ENCODE results near the gene MBOAT2.

MBOAT2 gene

DNA sequence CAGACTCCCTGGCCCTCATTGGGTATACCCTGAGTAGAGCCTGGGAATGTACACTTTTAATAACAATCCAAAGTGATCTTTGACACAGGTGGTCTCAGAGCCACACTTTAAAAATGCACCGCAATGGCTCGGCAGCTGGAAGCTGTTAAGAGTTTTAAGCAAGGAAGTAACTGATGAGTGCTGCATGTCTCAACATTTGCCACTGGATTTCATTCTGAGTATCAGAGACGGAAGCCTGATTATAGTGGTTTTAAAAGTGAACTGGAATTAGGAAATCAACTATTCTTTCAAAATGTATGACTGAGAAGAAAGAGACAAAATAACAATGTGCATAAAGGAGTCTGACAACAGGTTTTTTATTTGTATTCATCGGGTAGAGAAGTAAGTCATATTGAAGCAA, 7.5 kb downstream of the MBOAT2 start:
- no peaks in the 10 kb centered on the region for H3K27me3 ChIP-seq (ENCODE audit: low read length)
- no peaks in the 10 kb centered on the region for H3F3A ChIP-seq (ENCODE audit: insufficient read depth)
- H3K4me3 ChIP-seq (ENCODE audit: insufficient read depth, low read length, poor library complexity, severe bottlenecking) = no peak overlapping the region
- H2AFZ ChIP-seq (ENCODE audit: low read depth, low read length, severe bottlenecking) = no peak overlapping the region
- no peaks in the 10 kb centered on the region for H3K9me2 ChIP-seq (replicated peaks; ENCODE audit: insufficient read depth, low read length)
- TF ChIP-seq, protein P1, sequence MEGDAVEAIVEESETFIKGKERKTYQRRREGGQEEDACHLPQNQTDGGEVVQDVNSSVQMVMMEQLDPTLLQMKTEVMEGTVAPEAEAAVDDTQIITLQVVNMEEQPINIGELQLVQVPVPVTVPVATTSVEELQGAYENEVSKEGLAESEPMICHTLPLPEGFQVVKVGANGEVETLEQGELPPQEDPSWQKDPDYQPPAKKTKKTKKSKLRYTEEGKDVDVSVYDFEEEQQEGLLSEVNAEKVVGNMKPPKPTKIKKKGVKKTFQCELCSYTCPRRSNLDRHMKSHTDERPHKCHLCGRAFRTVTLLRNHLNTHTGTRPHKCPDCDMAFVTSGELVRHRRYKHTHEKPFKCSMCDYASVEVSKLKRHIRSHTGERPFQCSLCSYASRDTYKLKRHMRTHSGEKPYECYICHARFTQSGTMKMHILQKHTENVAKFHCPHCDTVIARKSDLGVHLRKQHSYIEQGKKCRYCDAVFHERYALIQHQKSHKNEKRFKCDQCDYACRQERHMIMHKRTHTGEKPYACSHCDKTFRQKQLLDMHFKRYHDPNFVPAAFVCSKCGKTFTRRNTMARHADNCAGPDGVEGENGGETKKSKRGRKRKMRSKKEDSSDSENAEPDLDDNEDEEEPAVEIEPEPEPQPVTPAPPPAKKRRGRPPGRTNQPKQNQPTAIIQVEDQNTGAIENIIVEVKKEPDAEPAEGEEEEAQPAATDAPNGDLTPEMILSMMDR (IDR thresholded peaks at IDR 0.05; ENCODE audit: insufficient read depth, low read length, poor library complexity, severe bottlenecking) = no peak
- TF ChIP-seq EZH2phosphoT487 (conservative IDR thresholded peaks at IDR 0.05; ENCODE audit: low read length) = no peak
- no peak overlapping the region for H3K27ac ChIP-seq (ENCODE audit: low read depth, low read length)
- H3K4me2 ChIP-seq (ENCODE audit: low read depth, low read length, poor library complexity, severe bottlenecking) = no peak overlapping the region
- no peaks in the 10 kb centered on the region for H4K20me1 ChIP-seq (ENCODE audit: low read depth, low read length)
- H3K9me3 ChIP-seq (ENCODE audit: insufficient read depth, low read length) = no peaks in the 10 kb centered on the region
- no peaks in the 10 kb centered on the region for H3K79me2 ChIP-seq (ENCODE audit: insufficient read depth, low read length)
- H3K36me3 ChIP-seq (ENCODE audit: low read length) = no peaks in the 10 kb centered on the region
- no peak overlapping the region for H3K9ac ChIP-seq (ENCODE audit: low read length)

GRCh38 chr2:8994386-8994785, 9.1 kb downstream of the MBOAT2 start:
- H4K20me1 ChIP-seq (ENCODE audit: low read depth, low read length) = no peaks in the 10 kb centered on the region
- no peaks in the 10 kb centered on the region for H3K9me2 ChIP-seq (replicated peaks; ENCODE audit: insufficient read depth, low read length)
- no peak overlapping the region for H3K4me2 ChIP-seq (ENCODE audit: low read depth, low read length, poor library complexity, severe bottlenecking)
- H3F3A ChIP-seq (ENCODE audit: insufficient read depth) = no peaks in the 10 kb centered on the region
- no peak for TF ChIP-seq EZH2phosphoT487 (conservative IDR thresholded peaks at IDR 0.05; ENCODE audit: low read length)
- TF ChIP-seq, protein P1 (IDR thresholded peaks at IDR 0.05; ENCODE audit: insufficient read depth, low read length, poor library complexity, severe bottlenecking) = no peak
- no peaks in the 10 kb centered on the region for H3K79me2 ChIP-seq (ENCODE audit: insufficient read depth, low read length)
- H3K9ac ChIP-seq (ENCODE audit: low read length) = no peak overlapping the region
- no peaks in the 10 kb centered on the region for H3K27me3 ChIP-seq (ENCODE audit: low read length)
- no peak overlapping the region for H3K4me3 ChIP-seq (ENCODE audit: insufficient read depth, low read length, poor library complexity, severe bottlenecking)
- H3K36me3 ChIP-seq (ENCODE audit: low read length) = no peaks in the 10 kb centered on the region
- H3K9me3 ChIP-seq (ENCODE audit: insufficient read depth, low read length) = no peaks in the 10 kb centered on the region
- H2AFZ ChIP-seq (ENCODE audit: low read depth, low read length, severe bottlenecking) = no peak overlapping the region
- H3K27ac ChIP-seq (ENCODE audit: low read depth, low read length) = no peak overlapping the region

GRCh38 chr2:8993902-8994278, 9.6 kb downstream of the MBOAT2 start:
- Histone ChIP-seq H3K9me3 (ENCODE audit: insufficient read depth, low read length) (no peaks in the 10 kb centered on the region), H3K27ac (ENCODE audit: low read depth, low read length) (no peak overlapping the region), H3K27me3 (ENCODE audit: low read length) (no peaks in the 10 kb centered on the region), H2AFZ (ENCODE audit: low read depth, low read length, severe bottlenecking) (no peak overlapping the region), H3K4me3 (ENCODE audit: insufficient read depth, low read length, poor library complexity, severe bottlenecking) (no peak overlapping the region), H3K36me3 (ENCODE audit: low read length) (no peaks in the 10 kb centered on the region), H3F3A (ENCODE audit: insufficient read depth) (no peaks in the 10 kb centered on the region), H4K20me1 (ENCODE audit: low read depth, low read length) (no peaks in the 10 kb centered on the region), H3K79me2 (ENCODE audit: insufficient read depth, low read length) (no peaks in the 10 kb centered on the region), H3K4me2 (ENCODE audit: low read depth, low read length, poor library complexity, severe bottlenecking) (no peak overlapping the region), H3K9ac (ENCODE audit: low read length) (no peak overlapping the region), H3K9me2 (replicated peaks; ENCODE audit: insufficient read depth, low read length) (no peaks in the 10 kb centered on the region)
- no peak for TF ChIP-seq EZH2phosphoT487 (conservative IDR thresholded peaks at IDR 0.05; ENCODE audit: low read length)
- TF ChIP-seq, protein P1 (IDR thresholded peaks at IDR 0.05; ENCODE audit: insufficient read depth, low read length, poor library complexity, severe bottlenecking) = no peak

Measured in SU-DHL-6 (cell line).